K562 (cell line): ENCODE data around the gene PLCL1.

Source experiments
- BACH1 ChIP-seq: fragments of 200-800 bp; sonication (Bioruptor generic); IDR thresholded peaks from 2 replicates; pipeline ENCODE4 v1.6.1; 2016; ENCODE audit warnings: missing genetic modification characterization, missing compliant biosample characterization
- CBX3 ChIP-seq, 2 experiments: IDR thresholded peaks; 1 replicate in 1 of 2; 2 replicates in 1 of 2; pipeline ENCODE4 v1.6.1; 2012; ENCODE audit warnings: inconsistent platforms in 2 of 2, low read length in 2 of 2, borderline replicate concordance in 1 of 2, control low read depth in 1 of 2
- CTCF ChIP-seq, 3 experiments: IDR thresholded peaks in 2 of 3; conservative IDR thresholded peaks in 1 of 3; 2 replicates each; pipeline ENCODE4 v1.5.1; 2011 to 2012; ENCODE audit warnings: low read length in 3 of 3, mild to moderate bottlenecking in 3 of 3, control low read depth in 2 of 3, improper control_type of control experiment in 1 of 3, inconsistent platforms in 1 of 3, low read depth in 1 of 3, mixed read lengths in 1 of 3, moderate library complexity in 1 of 3; ENCODE audit not compliant: insufficient read depth in 2 of 3
- DMBX1 ChIP-seq: fragments of 250-450 bp; sonication (Bioruptor Pico); IDR thresholded peaks from 2 replicates; pipeline ENCODE4 v1.8.0; 2022; ENCODE audit warnings: inconsistent platforms, mild to moderate bottlenecking, moderate library complexity, borderline replicate concordance
- HDAC3 ChIP-seq: fragments of 450-650 bp; IDR thresholded peaks from 2 replicates; pipeline ENCODE4 v1.6.1; 2018; ENCODE audit warnings: borderline replicate concordance, mild to moderate bottlenecking, moderate library complexity; ENCODE audit not compliant: partially characterized antibody
- LEF1 ChIP-seq: fragments of 450-650 bp; IDR thresholded peaks from 2 replicates; pipeline ENCODE4 v1.6.1; 2016; ENCODE audit warnings: mild to moderate bottlenecking
- MXI1 ChIP-seq: IDR thresholded peaks from 2 replicates; pipeline ENCODE4 v1.6.1; 2011; ENCODE audit warnings: low read depth, mild to moderate bottlenecking, improper control_type of control experiment, low read length
- PHF8 ChIP-seq: fragments of 200-600 bp; sonication (generic); IDR thresholded peaks from 2 replicates; pipeline ENCODE4 v1.6.1; 2012; ENCODE audit warnings: mixed run types, mild to moderate bottlenecking, inconsistent platforms, low read length, moderate library complexity, borderline replicate concordance
- SIX5 ChIP-seq, 2 experiments: IDR thresholded peaks; 2 replicates each; pipeline ENCODE4 v1.6.1; 2011; ENCODE audit warnings: low read length in 2 of 2, borderline replicate concordance in 1 of 2, low read depth in 1 of 2, mild to moderate bottlenecking in 1 of 2, moderate library complexity in 1 of 2; ENCODE audit not compliant: insufficient read depth in 1 of 2
- SP1 ChIP-seq: sonication (generic); formaldehyde crosslinking; IDR thresholded peaks from 2 replicates; pipeline ENCODE4 v1.8.1; 2022; ENCODE audit warnings: mild to moderate bottlenecking, missing genetic modification reagents

DNA sequence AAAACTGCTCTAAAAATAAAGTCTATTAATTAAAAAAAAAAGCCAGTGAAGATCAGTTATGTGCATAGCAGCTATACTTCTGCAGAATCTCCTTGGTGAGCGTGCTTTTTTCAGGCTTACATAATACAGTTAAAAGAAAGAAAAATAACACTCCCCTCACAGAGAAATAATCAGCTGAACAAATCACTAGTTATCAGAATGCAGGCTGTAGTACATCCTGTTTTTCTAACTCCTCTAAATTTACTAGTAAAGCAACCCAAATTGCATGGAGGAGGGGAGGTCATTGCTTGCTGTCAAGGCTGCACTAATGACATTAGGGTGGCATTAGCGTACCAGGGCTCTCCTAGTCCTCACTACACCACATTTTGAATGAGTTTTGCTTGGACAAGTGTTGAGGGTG, 192.2 kb downstream of the PLCL1 start:
- no peak for TF ChIP-seq SIX5 (IDR thresholded peaks at IDR 0.05; ENCODE audit: borderline replicate concordance in 1 of 2, insufficient read depth in 1 of 2, low read depth in 1 of 2, low read length in 2 of 2)
- TF ChIP-seq DMBX1 (CRISPR knock-in tag), result no peak
- no peak for TF ChIP-seq HDAC3
- TF ChIP-seq PHF8, result no peak
- TF ChIP-seq SP1 (CRISPR knock-in tag), result no peak
- no peak for TF ChIP-seq CTCF (IDR thresholded peaks at IDR 0.05 in 2 of 3, conservative IDR thresholded peaks at IDR 0.05 in 1 of 3; ENCODE audit: insufficient read depth in 2 of 3, low read depth in 1 of 3, low read length in 3 of 3)
- TF ChIP-seq BACH1 (tag), result no peak
- TF ChIP-seq MXI1, result no peak
- TF ChIP-seq CBX3 (IDR thresholded peaks at IDR 0.05; ENCODE audit: borderline replicate concordance in 1 of 2, low read length in 2 of 2), result no peak
- TF ChIP-seq LEF1, result no peak
